GM20000 (cell line): ENCODE results near the gene CC2D1B.

Experiments
- DNase-seq: peaks from one replicate; pipeline ENCODE4 v3.0.0; 2012; ENCODE audit warnings: low spot score
- CTCF ChIP-seq: IDR thresholded peaks from 2 replicates; pipeline ENCODE4 v1.5.1; 2012; ENCODE audit warnings: mild to moderate bottlenecking, control low read depth; ENCODE audit errors: extremely low read depth, missing control alignments

Gene CC2D1B

GRCh38 chr1:52365746-52366516 lies at the start of gene CC2D1B:
TSS of gene CC2D1B (minus strand) at chr1:52366205. CDS start at chr1:52364620, 1,585 bp downstream.
- DNase-seq: peak; percentile 100
- TF ChIP-seq CTCF: no peak

- TF ChIP-seq CTCF: no peak
- DNase-seq: no peak
Observed at GRCh38 chr1:52414942-52415341, 48.9 kb upstream of the CC2D1B start.

- DNase-seq: no peak
- no peak for TF ChIP-seq CTCF
Observed at GRCh38 chr1:52413410-52413989, 47.5 kb upstream of the CC2D1B start.

GRCh38 chr1:52404975-52405338 lies 39.0 kb upstream of the CC2D1B start:
- TF ChIP-seq CTCF: no peak
- no peak for DNase-seq

- no peak for TF ChIP-seq CTCF
Observed at GRCh38 chr1:52404116-52404974, 38.3 kb upstream of the CC2D1B start, which contains the start of the genes ORC1 and PRPF38A. TSS of gene ORC1 (minus strand) at chr1:52404423. CDS start at chr1:52402223, 2,200 bp downstream. TSS of gene PRPF38A (plus strand) at chr1:52404602. CDS start at chr1:52404750, 148 bp downstream.

GRCh38 chr1:52403566-52404115 lies 37.6 kb upstream of the CC2D1B start:
- TF ChIP-seq CTCF: no peak
- DNase-seq: peak; percentile 64

More at GRCh38 chr1:52404116-52404974, 38.3 kb upstream of the CC2D1B start, which contains the start of the genes ORC1 and PRPF38A:
- peak; percentile 95 for DNase-seq
